GM21526 (cell line): ENCODE data around the gene PLP1.
"Not testable (repeated sequence)": the region's sequence is repeated elsewhere in the genome, so short reads cannot be mapped to it uniquely, and the experiment has no call there.

Source experiments
- ATAC-seq: cut with Tn5 transposase; IDR thresholded peaks from one replicate; pipeline ENCODE4 v1.9.1; 2021; ENCODE audit warnings: moderate library complexity; ENCODE audit not compliant: unreplicated experiment, low FRiP score

The PLP1 gene

GRCh38 chrX:103780336-103781061, 3.9 kb downstream of the PLP1 start:
- no peak for ATAC-seq

DNA sequence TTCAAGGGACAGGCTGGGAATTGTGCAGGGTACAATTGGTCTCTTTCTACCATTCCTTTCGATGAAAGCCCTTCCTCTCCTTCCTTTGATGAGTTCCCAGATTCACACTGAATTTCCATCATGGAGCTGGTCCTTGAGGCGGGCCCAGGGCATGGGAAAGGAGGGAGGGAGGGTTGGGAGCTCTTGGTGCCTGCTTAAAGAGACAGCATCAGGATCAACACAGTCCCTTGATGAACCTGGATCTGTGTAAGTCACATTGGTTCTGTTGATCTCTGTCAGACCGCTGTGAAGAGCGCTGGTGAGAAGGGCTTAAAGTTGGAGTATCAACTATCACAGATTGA, 4.4 kb downstream of the PLP1 start:
- ATAC-seq, result no peak

DNA sequence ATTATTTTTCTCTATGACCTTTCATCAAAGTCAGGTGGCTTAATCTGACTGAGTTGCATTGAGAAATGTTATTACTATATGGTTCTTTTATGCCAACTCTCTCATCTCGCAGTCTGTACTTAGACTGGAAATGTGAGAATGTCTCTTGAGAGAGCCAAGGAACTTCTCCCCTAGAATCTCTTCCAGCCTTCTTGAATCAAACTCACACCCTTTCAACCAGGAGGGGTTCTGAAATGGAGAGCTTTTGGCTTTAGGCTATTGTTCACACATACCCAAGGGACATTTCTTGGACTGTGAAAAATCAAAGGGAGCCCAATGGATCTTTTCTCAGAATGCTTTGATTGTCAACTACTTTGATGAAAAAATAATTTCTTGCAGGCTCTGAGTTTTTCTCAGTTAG, 5.1 kb downstream of the PLP1 start:
- ATAC-seq, result no peak

- ATAC-seq, result no peak
These were observed 6.0 kb downstream of the PLP1 start for GRCh38 chrX:103782640-103783039.

GRCh38 chrX:103783196-103783595, 6.6 kb downstream of the PLP1 start:
- ATAC-seq, result no peak

GRCh38 chrX:103783971-103784370, 7.3 kb downstream of the PLP1 start:
- no peak for ATAC-seq

DNA sequence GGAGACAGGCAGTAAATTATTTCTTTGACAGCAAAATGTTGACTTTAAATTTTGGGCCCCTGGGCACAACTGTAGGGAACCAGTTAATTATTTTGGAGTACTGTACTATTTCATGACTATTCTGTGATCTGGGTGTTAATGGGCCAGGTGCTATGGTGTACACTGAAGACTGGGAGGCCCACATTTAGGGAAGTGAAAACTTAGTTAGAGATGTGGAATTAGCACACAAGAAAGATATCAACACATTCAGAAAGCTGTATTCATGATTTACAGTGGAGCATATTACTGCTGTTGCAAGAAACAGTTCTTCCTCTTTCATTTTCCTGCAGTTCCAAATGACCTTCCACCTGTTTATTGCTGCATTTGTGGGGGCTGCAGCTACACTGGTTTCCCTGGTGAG, 12.4 kb downstream of the PLP1 start:
- peak; percentile 94 for ATAC-seq

GRCh38 chrX:103791228-103791627, 14.6 kb downstream of the PLP1 start:
- no peak for ATAC-seq

- no peak for ATAC-seq
These were observed 15.3 kb downstream of the PLP1 start for GRCh38 chrX:103791826-103792485.

- ATAC-seq, result no peak
These were observed 16.4 kb downstream of the PLP1 start for GRCh38 chrX:103792916-103793544.

DNA sequence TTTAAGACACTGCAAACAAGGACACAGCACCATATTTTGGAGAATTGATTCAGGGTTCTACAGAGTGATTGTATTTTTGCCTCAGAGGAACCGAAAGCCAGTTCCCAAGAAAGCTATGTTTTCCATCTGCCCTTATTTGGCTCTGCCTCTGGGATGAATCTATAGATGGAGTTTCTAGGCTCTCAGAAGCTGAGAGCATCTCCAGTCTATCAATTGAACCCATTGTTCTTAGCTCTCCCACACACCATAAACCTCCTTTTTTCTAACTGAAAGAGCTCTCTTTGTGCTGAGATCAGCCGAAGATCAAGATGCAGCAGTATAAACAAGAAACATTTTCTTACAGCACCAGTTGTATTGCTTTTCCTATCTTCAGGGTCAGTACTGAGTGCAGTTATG, 16.9 kb downstream of the PLP1 start:
- no peak for ATAC-seq

DNA sequence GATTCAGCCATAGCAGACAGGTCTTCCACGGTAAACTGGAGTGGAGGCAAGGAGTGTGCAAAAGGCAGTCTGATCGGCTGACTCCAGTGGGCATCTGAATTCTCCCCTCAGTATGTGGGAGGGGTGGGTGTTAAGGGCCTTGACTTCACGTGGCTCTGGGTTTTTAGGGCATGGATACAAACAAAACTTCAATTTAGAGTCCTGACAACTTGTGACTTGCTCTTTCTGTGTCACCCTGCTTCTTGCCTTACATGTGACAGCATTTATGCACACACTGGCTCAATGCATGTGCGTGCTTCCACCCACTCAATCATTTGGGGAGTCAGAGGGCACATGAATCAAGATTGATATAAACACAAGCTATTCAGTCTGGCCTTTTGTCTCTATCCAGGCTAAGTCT, 17.5 kb downstream of the PLP1 start:
- ATAC-seq, result no peak

DNA sequence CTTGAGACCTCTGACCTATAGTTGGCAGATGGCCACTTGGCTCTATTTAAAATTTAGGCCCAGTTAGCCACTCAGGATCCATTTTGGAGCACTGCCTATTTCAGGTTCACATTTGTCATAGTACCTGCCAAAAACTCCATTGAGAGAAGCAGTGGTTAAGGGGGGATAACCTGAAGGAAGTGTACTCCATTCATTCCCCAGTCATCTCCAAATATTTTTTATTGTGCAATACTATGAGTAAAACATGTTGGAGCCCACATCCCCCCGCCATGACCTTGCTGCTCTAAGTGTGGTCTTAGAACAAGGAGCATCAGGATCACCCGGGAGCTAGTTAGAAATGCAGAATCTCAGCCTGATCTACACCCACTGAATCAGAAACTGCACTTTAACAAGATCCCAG, 21.1 kb downstream of the PLP1 start:
- ATAC-seq, result no peak

GRCh38 chrX:103800318-103800717, 23.7 kb downstream of the PLP1 start:
- ATAC-seq, result no peak

DNA sequence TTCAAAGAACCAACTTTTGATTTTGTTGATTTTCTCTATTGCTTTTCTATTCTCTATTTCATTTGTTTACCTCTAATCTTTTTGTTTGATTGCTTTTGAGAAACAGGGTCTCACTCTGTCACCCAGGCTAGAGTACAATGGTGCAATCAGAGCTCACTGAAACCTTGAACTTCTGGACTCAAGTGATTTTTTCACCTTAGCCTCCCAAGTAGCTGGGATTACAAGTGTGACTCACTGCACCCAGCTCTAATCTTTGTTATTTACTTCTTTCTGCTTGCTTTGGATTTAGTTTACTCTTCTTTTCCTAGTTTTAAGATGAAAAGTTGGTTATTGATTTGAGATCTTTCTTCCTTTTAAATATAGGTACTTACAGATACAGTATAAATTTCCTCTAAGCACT, 29.2 kb downstream of the PLP1 start:
- no peak for ATAC-seq

DNA sequence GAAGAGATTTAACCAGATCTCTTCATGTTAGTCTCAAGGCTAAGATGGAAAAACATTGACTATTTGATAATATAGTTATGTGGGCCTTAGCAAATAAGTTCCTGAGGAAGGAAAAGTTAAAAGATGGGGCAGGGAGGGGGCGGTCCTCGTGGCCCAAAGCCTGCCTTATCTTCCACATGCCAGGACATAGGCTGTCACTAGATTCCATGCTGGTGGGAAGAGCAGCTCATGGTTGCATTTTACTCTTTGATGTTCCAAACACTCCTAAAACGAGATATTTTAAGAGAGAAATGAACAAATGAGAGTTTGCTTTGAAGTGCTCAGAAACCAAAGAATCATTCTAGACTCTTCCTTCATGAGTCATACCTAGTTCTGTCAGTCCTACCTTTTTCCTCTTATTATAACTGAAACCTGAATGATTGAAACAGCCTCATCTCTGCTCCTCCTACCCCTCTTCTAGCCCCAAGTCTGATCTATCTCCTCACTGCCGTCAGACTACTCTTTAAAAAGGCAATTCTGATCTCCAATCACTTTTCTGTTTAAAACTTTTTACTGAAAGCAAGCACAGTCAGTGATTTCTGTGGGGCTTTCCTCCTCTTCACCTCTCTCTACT, 30.3 kb downstream of the PLP1 start:
- no peak for ATAC-seq

DNA sequence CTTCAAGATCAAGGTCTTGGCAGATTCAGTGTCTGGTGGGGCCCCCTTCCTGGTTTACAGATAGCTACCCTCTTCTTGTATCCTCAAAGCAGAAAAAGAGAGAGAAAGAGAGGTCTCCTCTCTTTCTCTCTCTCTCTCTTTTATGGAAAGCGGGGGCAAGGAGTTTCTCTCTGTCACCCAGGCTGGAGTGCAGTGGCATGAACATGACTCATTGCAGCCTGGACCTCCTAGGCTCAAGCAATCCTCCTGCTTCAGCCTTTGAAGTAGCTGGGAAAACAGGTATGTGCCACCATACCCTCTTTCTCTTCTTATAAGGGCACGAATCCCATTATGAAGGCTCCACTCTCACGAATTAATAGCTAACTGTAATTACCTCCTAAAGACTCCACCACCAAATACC, 35.2 kb downstream of the PLP1 start:
- ATAC-seq, result no peak

DNA sequence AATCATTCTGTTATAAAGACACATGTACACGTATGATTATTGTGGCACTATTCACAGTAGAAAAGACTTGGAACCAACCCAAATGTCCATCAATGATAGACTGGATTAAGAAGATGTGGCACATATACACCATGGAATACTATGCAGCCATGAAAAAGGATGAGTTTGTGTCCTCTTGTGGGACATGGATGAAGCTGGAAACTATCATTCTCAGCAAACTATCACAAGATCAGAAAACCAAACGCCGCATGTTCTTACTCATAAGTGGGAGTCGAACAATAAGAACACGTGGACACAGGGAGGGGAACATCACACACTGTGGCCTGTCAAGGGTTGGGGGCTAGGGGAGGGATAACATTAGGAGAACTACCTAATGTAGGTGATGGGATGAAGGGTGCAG, 40.5 kb downstream of the PLP1 start:
- ATAC-seq, result not testable (repeated sequence)

GRCh38 chrX:103817502-103817901, 40.9 kb downstream of the PLP1 start:
- peak; percentile 56 for ATAC-seq

- ATAC-seq, result no peak
These were observed 42.4 kb downstream of the PLP1 start for GRCh38 chrX:103818842-103819619.

DNA sequence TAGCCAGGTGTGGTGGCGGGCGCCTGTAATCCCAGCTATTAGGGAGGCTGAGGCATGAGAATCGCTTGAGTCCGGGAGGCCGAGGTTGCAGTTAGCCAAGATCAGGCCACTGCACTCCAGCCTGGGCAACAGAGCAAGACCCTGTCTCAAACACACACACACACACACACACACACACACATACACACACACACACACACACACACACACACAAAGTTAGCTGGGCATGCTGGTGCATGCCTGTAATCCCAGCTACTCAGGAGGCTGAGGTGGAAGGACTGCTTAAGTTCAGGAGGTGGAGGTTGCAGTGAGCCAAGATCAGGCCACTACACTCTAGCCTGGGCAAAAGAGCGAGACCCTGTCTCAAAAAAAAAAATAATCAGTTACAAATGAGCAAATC, 44.2 kb downstream of the PLP1 start:
- not testable (repeated sequence) for ATAC-seq
